IMR-90 (cell line): Measurements from ENCODE around the gene NCOR1. TPM values are rescaled to one million over a fixed set of nuclear protein-coding genes. Genes with fewer than 3 reads are reported as not detected.

ENCODE experiments used
- ATAC-seq: fragments of 200-7000 bp; cut with Tn5 transposase; 2 replicates; pipeline ENCODE4 v1.9.1; 2020; ENCODE audit warnings: low read depth, mild to moderate bottlenecking, moderate library complexity
- BruUV-seq: library from RNA; stranded (reverse); fragments of 400-500 nt; replicated peaks from 2 replicates; lab custom pipeline; 2021; lab: Mats Ljungman, UMichigan
- CTCF ChIA-PET: fragments of 300-600 bp; formaldehyde crosslinking; extraction: SDS; loops from one replicate; lab custom pipeline; 2021; ENCODE audit warnings: antibody characterized with exemption; lab: Yijun Ruan, JAX
- POLR2A ChIA-PET: fragments of 300-600 bp; sonication (Branson Sonifier 250); formaldehyde crosslinking; loops from one replicate; lab custom pipeline; 2022; ENCODE audit warnings: antibody characterized with exemption; ENCODE audit not compliant: unreplicated experiment; lab: Charles Lee
- DNase-seq: peaks from one replicate; pipeline ENCODE4 v3.0.0; 2013
- H2AFZ ChIP-seq: replicated peaks from 2 replicates; pipeline ENCODE3; 2013; ENCODE audit warnings: low read length, mild to moderate bottlenecking; ENCODE audit not compliant: poor library complexity
- H2AK5ac ChIP-seq: 2 replicates; pipeline ENCODE4 v1.6.1; 2013; ENCODE audit warnings: low read depth, low read length, inconsistent platforms
- H2AK9ac ChIP-seq: replicated peaks from 2 replicates; pipeline ENCODE3; 2013; ENCODE audit warnings: mild to moderate bottlenecking, low read depth, low read length, moderate library complexity; ENCODE audit not compliant: poor library complexity
- H2BK120ac ChIP-seq: 2 replicates; pipeline ENCODE4 v1.6.1; 2013; ENCODE audit warnings: low read depth, low read length, inconsistent platforms
- H2BK15ac ChIP-seq: 3 replicates; pipeline ENCODE4 v1.6.1; 2013; ENCODE audit warnings: low read depth, low read length, inconsistent platforms
- H2BK20ac ChIP-seq: 2 replicates; pipeline ENCODE4 v1.6.1; 2013; ENCODE audit warnings: low read depth, mild to moderate bottlenecking, inconsistent platforms, low read length, moderate library complexity
- H2BK5ac ChIP-seq: 2 replicates; pipeline ENCODE4 v1.6.1; 2013; ENCODE audit warnings: mild to moderate bottlenecking, low read depth, low read length, inconsistent platforms; ENCODE audit not compliant: poor library complexity, severe bottlenecking
- H3K14ac ChIP-seq: replicated peaks from 2 replicates; pipeline ENCODE4 v1.6.1; 2013; ENCODE audit warnings: low read depth, low read length, inconsistent platforms
- H3K18ac ChIP-seq: 2 replicates; pipeline ENCODE4 v1.6.1; 2013; ENCODE audit warnings: low read depth, low read length, control low read depth
- H3K23ac ChIP-seq: 2 replicates; pipeline ENCODE4 v1.6.1; 2013; ENCODE audit warnings: low read depth, low read length, inconsistent platforms
- H3K27ac ChIP-seq: 2 replicates; pipeline ENCODE4 v1.5.1; 2013; ENCODE audit warnings: mild to moderate bottlenecking, control low read depth, low read length; ENCODE audit not compliant: insufficient read depth
- H3K27me3 ChIP-seq: 2 replicates; pipeline ENCODE4 v1.6.1; 2013; ENCODE audit warnings: low read length; ENCODE audit not compliant: control insufficient read depth, insufficient read depth
- H3K36me3 ChIP-seq: 2 replicates; pipeline ENCODE4 v1.6.1; 2013; ENCODE audit warnings: low read length, mixed read lengths; ENCODE audit not compliant: control insufficient read depth, insufficient read depth
- H3K4ac ChIP-seq: 2 replicates; pipeline ENCODE4 v1.6.1; 2013; ENCODE audit warnings: low read depth, low read length, inconsistent platforms
- H3K4me1 ChIP-seq: 2 replicates; pipeline ENCODE4 v1.6.1; 2013; ENCODE audit warnings: low read length, mixed read lengths; ENCODE audit not compliant: control insufficient read depth, insufficient read depth
- H3K4me2 ChIP-seq: 2 replicates; pipeline ENCODE4 v1.6.1; 2013; ENCODE audit warnings: low read depth, mild to moderate bottlenecking, control low read depth, low read length, moderate library complexity
- H3K4me3 ChIP-seq: 2 replicates; pipeline ENCODE4 v1.5.1; 2013; ENCODE audit warnings: low read depth, mild to moderate bottlenecking, control low read depth, low read length, moderate library complexity; ENCODE audit not compliant: insufficient read depth
- H3K56ac ChIP-seq: 2 replicates; pipeline ENCODE4 v1.6.1; 2013; ENCODE audit warnings: low read length, inconsistent platforms; ENCODE audit not compliant: insufficient read depth; ENCODE audit errors: extremely low read depth
- H3K79me1 ChIP-seq, 2 experiments: 2 replicates each; pipeline ENCODE4 v1.6.1; 2013; ENCODE audit warnings: low read length in 2 of 2, inconsistent platforms in 1 of 2, low read depth in 1 of 2
- H3K9ac ChIP-seq: 2 replicates; pipeline ENCODE4 v1.6.1; 2013; ENCODE audit warnings: low read depth, low read length, control low read depth
- H3K9me1 ChIP-seq: 2 replicates; pipeline ENCODE4 v1.6.1; 2013; ENCODE audit warnings: low read length, inconsistent platforms; ENCODE audit not compliant: insufficient read depth
- H3K9me3 ChIP-seq: 2 replicates; pipeline ENCODE4 v1.6.1; 2013; ENCODE audit warnings: low read length; ENCODE audit not compliant: control insufficient read depth, insufficient read depth
- H4K20me1 ChIP-seq: 2 replicates; pipeline ENCODE4 v1.6.1; 2013; ENCODE audit warnings: low read length, inconsistent platforms; ENCODE audit not compliant: insufficient read depth
- H4K5ac ChIP-seq: 2 replicates; pipeline ENCODE4 v1.6.1; 2013; ENCODE audit warnings: mild to moderate bottlenecking, low read depth, low read length, control low read depth
- H4K8ac ChIP-seq, 2 experiments: 2 replicates each; pipeline ENCODE4 v1.6.1; 2013; ENCODE audit warnings: low read depth in 2 of 2, low read length in 2 of 2, control low read depth in 1 of 2, inconsistent platforms in 1 of 2
- H4K91ac ChIP-seq: 2 replicates; pipeline ENCODE4 v1.6.1; 2013; ENCODE audit warnings: low read depth, low read length, inconsistent platforms; ENCODE audit not compliant: insufficient read depth
- BHLHE40 ChIP-seq: fragments of 150-350 bp; IDR thresholded peaks from 2 replicates; pipeline ENCODE4 v1.6.1; 2016; ENCODE audit warnings: mild to moderate bottlenecking, low read depth, low read length
- CEBPB ChIP-seq: IDR thresholded peaks from 2 replicates; pipeline ENCODE4 v1.6.1; 2012; ENCODE audit warnings: low read depth, low read length, improper control_type of control experiment
- CHD1 ChIP-seq: IDR thresholded peaks from 2 replicates; pipeline ENCODE4 v1.6.1; 2012; ENCODE audit warnings: low read depth, low read length, improper control_type of control experiment
- CTCF ChIP-seq: conservative IDR thresholded peaks from 2 replicates; pipeline ENCODE4 v1.5.1; 2012; ENCODE audit warnings: mild to moderate bottlenecking, low read depth, low read length, improper control_type of control experiment
- FOS ChIP-seq: fragments of 150-350 bp; IDR thresholded peaks from 2 replicates; pipeline ENCODE4 v1.6.1; 2016; ENCODE audit warnings: low read depth, low read length
- MAFK ChIP-seq: IDR thresholded peaks from 2 replicates; pipeline ENCODE4 v1.6.1; 2012; ENCODE audit warnings: low read depth, low read length, improper control_type of control experiment
- MAZ ChIP-seq: IDR thresholded peaks from 2 replicates; pipeline ENCODE4 v1.6.1; 2012; ENCODE audit warnings: low read depth, mild to moderate bottlenecking, low read length, improper control_type of control experiment, moderate library complexity, borderline replicate concordance
- MXI1 ChIP-seq: IDR thresholded peaks from 2 replicates; pipeline ENCODE4 v1.6.1; 2012; ENCODE audit warnings: low read depth, mild to moderate bottlenecking, low read length, moderate library complexity, borderline replicate concordance
- NFE2L2 ChIP-seq: fragments of 150-350 bp; IDR thresholded peaks from 2 replicates; pipeline ENCODE4 v1.6.1; 2016; ENCODE audit warnings: low read depth, mild to moderate bottlenecking, low read length
- POLR2A ChIP-seq: IDR thresholded peaks from 2 replicates; pipeline ENCODE4 v1.6.1; 2012; ENCODE audit warnings: mild to moderate bottlenecking, low read depth, low read length
- RAD21 ChIP-seq: IDR thresholded peaks from 2 replicates; pipeline ENCODE4 v1.6.1; 2012; ENCODE audit warnings: low read length, improper control_type of control experiment
- RCOR1 ChIP-seq: IDR thresholded peaks from 2 replicates; pipeline ENCODE4 v1.6.1; 2012; ENCODE audit warnings: mild to moderate bottlenecking, low read length, improper control_type of control experiment; ENCODE audit not compliant: insufficient replicate concordance
- RFX5 ChIP-seq: IDR thresholded peaks from 2 replicates; pipeline ENCODE4 v1.8.0; 2012; ENCODE audit warnings: low read depth, mild to moderate bottlenecking, low read length, moderate library complexity
- SMC3 ChIP-seq: fragments of 150-350 bp; IDR thresholded peaks from 2 replicates; pipeline ENCODE4 v1.6.1; 2016; ENCODE audit warnings: low read depth, mild to moderate bottlenecking, antibody characterized with exemption, low read length, moderate library complexity
- WGBS, 2 experiments: methylation state at CpG; one replicate each; pipeline versions ENCODE4 v1.1.5 to v1.1.7; 2013; ENCODE audit warnings: missing lambda C conversion rate in 2 of 2; ENCODE audit not compliant: insufficient read length in 1 of 2; ENCODE audit errors: extremely low coverage in 2 of 2; 5-methylcytosine and 5-hydroxymethylcytosine counted together
- dilution Hi-C: fragments of 300-500 bp; cut with HindIII; formaldehyde crosslinking; loops from one replicate; pipeline ENCODE4 v1.14.3; 2018; ENCODE audit warnings: low sequenced_read_pairs; ENCODE audit not compliant: unreplicated experiment
- in situ Hi-C: fragments of 300-500 bp; cut with MboI; formaldehyde crosslinking; loops from 3 replicates; pipeline ENCODE4 v1.14.3; 2019; ENCODE audit warnings: low sequenced_read_pairs, inconsistent platforms, mixed read lengths
- intact Hi-C: fragments of 100-400 bp; cut with micrococcal nuclease; formaldehyde crosslinking; loops from 2 replicates; pipeline ENCODE4 v1.10.0; 2022
- polyA plus RNA-seq, 3 experiments: library from polyadenylated mRNA; depleted of rRNA; stranded (reverse); fragments of >200 nt; gene quantifications; 2 replicates each; pipeline ENCODE4 v1.2.3, GENCODE V29; 2012; ENCODE audit warnings: low replicate concordance in 1 of 3
- total RNA-seq: library from RNA; depleted of rRNA; stranded (reverse); fragments of >200 nt; gene quantifications from 2 replicates; pipeline ENCODE4 v1.2.3, GENCODE V29; 2012
- TF ChIP-seq, protein P1 (sequence below): fragments of 150-350 bp; IDR thresholded peaks from 2 replicates; pipeline ENCODE4 v1.6.1; 2017; ENCODE audit warnings: mild to moderate bottlenecking, antibody characterized with exemption, low read length, low read depth
- TF ChIP-seq, protein P2 (sequence below): fragments of 150-350 bp; IDR thresholded peaks from 2 replicates; pipeline ENCODE4 v1.6.1; 2016; ENCODE audit warnings: low read depth, mild to moderate bottlenecking, low read length, moderate library complexity, borderline replicate concordance

Gene NCOR1
- total and polyA plus RNA-seq, 2 of the 4 experiments (the other 2 are of a cell fraction) = 54.5 to 80.3 TPM

GRCh38 chr17:16131593-16131992, 83.7 kb downstream of the NCOR1 start:
- Histone ChIP-seq H3K23ac (no peak overlapping the region), H4K20me1 (peaks cover 8% of the 10 kb centered on the region; the same call in 1 of the 2 replicates), H3K14ac (no peak overlapping the region), H3K79me1 (peaks cover 31 to 67% of the 10 kb centered on the region in 2 experiments), H4K8ac (no peak overlapping the region), H2BK5ac (no peak overlapping the region), H2BK120ac (no peak overlapping the region), H2AK9ac (no peak overlapping the region), H3K27me3 (no peaks in the 10 kb centered on the region), H2BK20ac (no peak overlapping the region), H4K91ac (no peak overlapping the region), H3K56ac (no peak overlapping the region), H3K9me3 (no peaks in the 10 kb centered on the region), H2AFZ (no peak overlapping the region), H2BK15ac (no peak overlapping the region), H3K4me1 (peaks cover 3% of the 10 kb centered on the region), H3K27ac (no peak overlapping the region), H3K18ac (no peak overlapping the region), H3K4me2 (no peak overlapping the region), H3K4me3 (no peak overlapping the region), H3K4ac (no peak overlapping the region), H3K9me1 (peaks cover 18% of the 10 kb centered on the region), H4K5ac (no peak overlapping the region), H3K9ac (no peak overlapping the region), H2AK5ac (no peak overlapping the region), H3K36me3 (peaks cover 22% of the 10 kb centered on the region)
- ATAC-seq = no peak
- DNase-seq = no peak
- no peak for TF ChIP-seq RCOR1
- no peak for TF ChIP-seq BHLHE40
- no peak for TF ChIP-seq RFX5
- no peak for TF ChIP-seq CHD1
- no peak for TF ChIP-seq POLR2A
- TF ChIP-seq MXI1 = no peak
- TF ChIP-seq, protein P1, sequence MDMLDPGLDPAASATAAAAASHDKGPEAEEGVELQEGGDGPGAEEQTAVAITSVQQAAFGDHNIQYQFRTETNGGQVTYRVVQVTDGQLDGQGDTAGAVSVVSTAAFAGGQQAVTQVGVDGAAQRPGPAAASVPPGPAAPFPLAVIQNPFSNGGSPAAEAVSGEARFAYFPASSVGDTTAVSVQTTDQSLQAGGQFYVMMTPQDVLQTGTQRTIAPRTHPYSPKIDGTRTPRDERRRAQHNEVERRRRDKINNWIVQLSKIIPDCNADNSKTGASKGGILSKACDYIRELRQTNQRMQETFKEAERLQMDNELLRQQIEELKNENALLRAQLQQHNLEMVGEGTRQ = no peak
- no peak for TF ChIP-seq RAD21
- TF ChIP-seq FOS = no peak
- no peak for TF ChIP-seq NFE2L2
- no peak for TF ChIP-seq MAZ
- TF ChIP-seq, protein P2, sequence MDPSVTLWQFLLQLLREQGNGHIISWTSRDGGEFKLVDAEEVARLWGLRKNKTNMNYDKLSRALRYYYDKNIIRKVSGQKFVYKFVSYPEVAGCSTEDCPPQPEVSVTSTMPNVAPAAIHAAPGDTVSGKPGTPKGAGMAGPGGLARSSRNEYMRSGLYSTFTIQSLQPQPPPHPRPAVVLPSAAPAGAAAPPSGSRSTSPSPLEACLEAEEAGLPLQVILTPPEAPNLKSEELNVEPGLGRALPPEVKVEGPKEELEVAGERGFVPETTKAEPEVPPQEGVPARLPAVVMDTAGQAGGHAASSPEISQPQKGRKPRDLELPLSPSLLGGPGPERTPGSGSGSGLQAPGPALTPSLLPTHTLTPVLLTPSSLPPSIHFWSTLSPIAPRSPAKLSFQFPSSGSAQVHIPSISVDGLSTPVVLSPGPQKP = no peak
- no peak for TF ChIP-seq MAFK
- TF ChIP-seq CEBPB = no peak
- no peak for TF ChIP-seq CTCF
- TF ChIP-seq SMC3 = no peak
- POLR2A ChIA-PET = no interaction called here
- in situ Hi-C loops (no loop called here), dilution Hi-C loops (no loop called here), intact Hi-C loops (no loop called here)
- BruUV-seq = no TSS peak
- WGBS, 2 experiments = no CpG with 5 or more reads among the region's 3 CpGs
- CTCF ChIA-PET = no interaction called here
